ENCODE measurements around the gene SLC44A1.
A peak's percentile ranks its signal among the peaks of the same experiment; 100 is the strongest.

SLC44A1 gene

DNA sequence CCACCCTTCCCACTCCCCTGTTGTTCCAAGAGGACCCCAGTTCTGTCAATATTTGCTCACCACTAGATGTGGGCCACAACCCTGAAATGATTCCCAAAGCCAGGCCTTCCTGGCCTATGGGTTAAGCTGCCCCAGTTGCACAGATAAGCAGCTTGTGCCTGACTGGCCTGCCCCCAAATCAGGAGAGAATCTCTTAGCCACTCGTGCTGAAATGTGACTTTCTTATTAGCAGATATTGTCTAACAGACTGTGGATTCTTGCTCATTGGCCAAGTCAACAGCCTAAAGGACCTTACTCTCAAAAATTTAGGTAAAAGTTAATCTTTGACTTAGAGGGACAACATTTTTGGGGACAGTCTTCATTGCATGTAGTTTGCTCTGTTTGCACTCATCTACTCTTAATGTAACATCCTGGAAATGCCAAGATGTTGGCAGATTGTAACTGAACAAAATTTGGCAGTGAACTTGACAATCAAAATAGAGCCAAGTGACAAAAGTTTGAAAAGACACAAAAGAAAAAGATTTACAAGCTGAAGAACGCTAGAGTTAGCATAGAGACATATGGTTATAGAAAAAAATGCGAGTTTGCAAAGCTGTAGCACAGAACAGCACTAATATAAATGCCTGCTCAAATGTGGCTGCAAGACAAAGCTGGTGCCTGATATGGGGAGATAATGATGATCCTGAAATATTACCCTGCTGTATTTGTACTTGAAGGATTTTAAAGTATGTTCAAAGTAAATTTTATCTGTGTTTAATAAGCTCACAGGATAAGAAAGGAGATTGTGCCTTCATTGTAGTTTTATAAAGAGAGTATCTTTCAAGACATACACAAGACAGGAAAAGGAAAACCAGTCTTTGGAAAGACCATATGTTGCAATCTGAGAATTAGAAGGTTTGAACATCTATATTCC lies 174.4 kb downstream of the SLC44A1 start:
- CTCF ChIA-PET, result interaction anchor here (1.0 kb wide), 1 partner anchor 638 kb away, joined by 3 read pairs; no protein-coding TSS in a partner anchor
- POLR2A ChIA-PET, result no interaction called here
- DNase-seq (ENCODE audit: extremely low spot score), result no peak
- TF ChIP-seq HDGF (IDR thresholded peaks at IDR 0.05; ENCODE audit: borderline replicate concordance), result no peak
- no peak for TF ChIP-seq BHLHE40 (IDR thresholded peaks at IDR 0.05; ENCODE audit: borderline replicate concordance)
- TF ChIP-seq NFRKB (IDR thresholded peaks at IDR 0.05), result no peak
- TF ChIP-seq CTBP1 (IDR thresholded peaks at IDR 0.05; ENCODE audit: borderline replicate concordance), result no peak
- TF ChIP-seq L3MBTL2 (conservative IDR thresholded peaks at IDR 0.05), result no peak
- TF ChIP-seq FOXA1 (IDR thresholded peaks at IDR 0.05), result no peak
- no peak for TF ChIP-seq SUZ12 (IDR thresholded peaks at IDR 0.05)
- no peak for TF ChIP-seq SP1 (IDR thresholded peaks at IDR 0.05)
- TF ChIP-seq ARNT (IDR thresholded peaks at IDR 0.05), result no peak
- TF ChIP-seq FOXM1 (IDR thresholded peaks at IDR 0.05; ENCODE audit: borderline replicate concordance), result no peak
- TF ChIP-seq ZNF384 (IDR thresholded peaks at IDR 0.05), result no peak
- TF ChIP-seq, protein P1, sequence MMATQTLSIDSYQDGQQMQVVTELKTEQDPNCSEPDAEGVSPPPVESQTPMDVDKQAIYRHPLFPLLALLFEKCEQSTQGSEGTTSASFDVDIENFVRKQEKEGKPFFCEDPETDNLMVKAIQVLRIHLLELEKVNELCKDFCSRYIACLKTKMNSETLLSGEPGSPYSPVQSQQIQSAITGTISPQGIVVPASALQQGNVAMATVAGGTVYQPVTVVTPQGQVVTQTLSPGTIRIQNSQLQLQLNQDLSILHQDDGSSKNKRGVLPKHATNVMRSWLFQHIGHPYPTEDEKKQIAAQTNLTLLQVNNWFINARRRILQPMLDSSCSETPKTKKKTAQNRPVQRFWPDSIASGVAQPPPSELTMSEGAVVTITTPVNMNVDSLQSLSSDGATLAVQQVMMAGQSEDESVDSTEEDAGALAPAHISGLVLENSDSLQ (IDR thresholded peaks at IDR 0.05), result no peak

GRCh38 chr9:105419816-105420597 lies 175.6 kb downstream of the SLC44A1 start:
- ChIA-PET CTCF (no interaction called here), POLR2A (no interaction called here)
- DNase-seq (ENCODE audit: extremely low spot score), result no peak
- no peak for TF ChIP-seq L3MBTL2 (conservative IDR thresholded peaks at IDR 0.05)
- no peak for TF ChIP-seq TARDBP (IDR thresholded peaks at IDR 0.05)
- no peak for TF ChIP-seq ELF4 (IDR thresholded peaks at IDR 0.05)
- TF ChIP-seq ZNF384 (IDR thresholded peaks at IDR 0.05), result no peak
- no peak for TF ChIP-seq BHLHE40 (IDR thresholded peaks at IDR 0.05; ENCODE audit: borderline replicate concordance)
- no peak for TF ChIP-seq FOXM1 (IDR thresholded peaks at IDR 0.05; ENCODE audit: borderline replicate concordance)

- TF ChIP-seq SP1 (IDR thresholded peaks at IDR 0.05), result no peak
- no peak for TF ChIP-seq ARNT (IDR thresholded peaks at IDR 0.05)
- TF ChIP-seq ELF4 (IDR thresholded peaks at IDR 0.05), result no peak
- TF ChIP-seq HDGF (IDR thresholded peaks at IDR 0.05; ENCODE audit: borderline replicate concordance), result no peak
- TF ChIP-seq NFRKB (IDR thresholded peaks at IDR 0.05), result no peak
- no peak for TF ChIP-seq CTBP1 (IDR thresholded peaks at IDR 0.05; ENCODE audit: borderline replicate concordance)
- TF ChIP-seq FOXM1 (IDR thresholded peaks at IDR 0.05; ENCODE audit: borderline replicate concordance), result no peak
- TF ChIP-seq L3MBTL2 (conservative IDR thresholded peaks at IDR 0.05), result no peak
- no peak for TF ChIP-seq FOXK2 (IDR thresholded peaks at IDR 0.05)
- TF ChIP-seq FOXA1 (IDR thresholded peaks at IDR 0.05), result no peak
- TF ChIP-seq, protein P1 (IDR thresholded peaks at IDR 0.05), result no peak
- TF ChIP-seq LEF1 (IDR thresholded peaks at IDR 0.05; ENCODE audit: borderline replicate concordance), result no peak
- TF ChIP-seq BHLHE40 (IDR thresholded peaks at IDR 0.05; ENCODE audit: borderline replicate concordance), result no peak
- TF ChIP-seq TARDBP (IDR thresholded peaks at IDR 0.05), result no peak
- no peak for TF ChIP-seq SUZ12 (IDR thresholded peaks at IDR 0.05)
- no peak for TF ChIP-seq ZNF384 (IDR thresholded peaks at IDR 0.05)
- no peak for DNase-seq (ENCODE audit: extremely low spot score)
- ChIA-PET POLR2A (no interaction called here), CTCF (no interaction called here)
These were observed 176.7 kb downstream of the SLC44A1 start for GRCh38 chr9:105421154-105421553.

DNA sequence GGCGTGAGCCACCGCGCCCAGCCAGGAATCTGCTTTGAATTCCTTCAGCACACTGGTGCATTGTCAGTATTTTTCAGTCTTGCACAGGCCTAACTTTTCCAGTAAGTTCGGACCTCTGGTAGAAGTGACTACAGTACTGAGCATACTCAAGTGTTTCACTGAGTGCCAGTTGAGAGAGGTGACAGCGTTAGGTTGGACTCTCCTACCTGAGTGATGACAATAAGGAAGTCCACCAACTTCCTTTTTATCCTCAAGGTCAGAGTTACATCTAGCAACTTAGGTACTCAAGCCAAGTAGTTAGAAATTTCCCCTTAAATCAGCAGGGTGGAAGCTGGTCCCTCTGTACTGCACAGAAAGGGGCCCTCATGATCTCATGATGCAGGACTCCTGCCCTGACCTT lies 177.4 kb downstream of the SLC44A1 start:
- no peak for DNase-seq (ENCODE audit: extremely low spot score)
- TF ChIP-seq FOXA1 (IDR thresholded peaks at IDR 0.05) (no peak), SUZ12 (IDR thresholded peaks at IDR 0.05) (no peak), ZNF384 (IDR thresholded peaks at IDR 0.05) (no peak), BHLHE40 (IDR thresholded peaks at IDR 0.05; ENCODE audit: borderline replicate concordance) (no peak), HDGF (IDR thresholded peaks at IDR 0.05; ENCODE audit: borderline replicate concordance) (no peak), SP1 (IDR thresholded peaks at IDR 0.05) (no peak), CTBP1 (IDR thresholded peaks at IDR 0.05; ENCODE audit: borderline replicate concordance) (no peak), TARDBP (IDR thresholded peaks at IDR 0.05) (no peak), LEF1 (IDR thresholded peaks at IDR 0.05; ENCODE audit: borderline replicate concordance) (no peak), FOXK2 (IDR thresholded peaks at IDR 0.05) (no peak), NFRKB (IDR thresholded peaks at IDR 0.05) (no peak), L3MBTL2 (conservative IDR thresholded peaks at IDR 0.05) (no peak), FOXM1 (IDR thresholded peaks at IDR 0.05; ENCODE audit: borderline replicate concordance) (no peak), ARNT (IDR thresholded peaks at IDR 0.05) (no peak), ELF4 (IDR thresholded peaks at IDR 0.05) (no peak)
- TF ChIP-seq, protein P1 (IDR thresholded peaks at IDR 0.05), result no peak
- POLR2A ChIA-PET, result no interaction called here
- CTCF ChIA-PET, result no interaction called here

GRCh38 chr9:105425816-105426433 lies 181.5 kb downstream of the SLC44A1 start:
- POLR2A ChIA-PET, result no interaction called here
- TF ChIP-seq FOXA1 (IDR thresholded peaks at IDR 0.05) (no peak), SUZ12 (IDR thresholded peaks at IDR 0.05) (no peak), FOXM1 (IDR thresholded peaks at IDR 0.05; ENCODE audit: borderline replicate concordance) (no peak), L3MBTL2 (conservative IDR thresholded peaks at IDR 0.05) (no peak), NFRKB (IDR thresholded peaks at IDR 0.05) (no peak), SP1 (IDR thresholded peaks at IDR 0.05) (no peak), TARDBP (IDR thresholded peaks at IDR 0.05) (no peak), CTBP1 (IDR thresholded peaks at IDR 0.05; ENCODE audit: borderline replicate concordance) (no peak), LEF1 (IDR thresholded peaks at IDR 0.05; ENCODE audit: borderline replicate concordance) (no peak), FOXK2 (IDR thresholded peaks at IDR 0.05) (no peak)
- TF ChIP-seq, protein P1 (IDR thresholded peaks at IDR 0.05), result no peak
- CTCF ChIA-PET, result interaction anchor here (0.7 kb wide), 1 partner anchor 200 kb away, joined by 3 read pairs; no protein-coding TSS in a partner anchor
- DNase-seq (ENCODE audit: extremely low spot score), result peak; percentile 27
